Measurements from ENCODE around the gene DIDO1.
A peak's percentile ranks its signal among the peaks of the same experiment; 100 is the strongest.

DIDO1 gene

GRCh38 chr20:62971950-62972844, 45.9 kb upstream of the DIDO1 start:
- Histone ChIP-seq H2BK5ac (ENCODE audit: low read depth, low read length, poor library complexity) (no peak overlapping the region), H3K4me1 (ENCODE audit: control insufficient read depth in 1 of 2, insufficient read depth in 2 of 2, low read length in 2 of 2) (peaks cover 10 to 11% of the 10 kb centered on the region in 2 experiments), H4K12ac (ENCODE audit: low read depth, low read length) (no peak overlapping the region), H3K4me2 (ENCODE audit: low read length) (peak overlapping the region; percentile 60), H2BK12ac (ENCODE audit: low read length) (no peak overlapping the region), H3K79me1 (ENCODE audit: low read length) (no peaks in the 10 kb centered on the region), H3K9me3 (ENCODE audit: insufficient read depth, low read depth, low read length) (peaks cover 2% of the 10 kb centered on the region), H3K27ac (ENCODE audit: low read depth, low read length) (no peak overlapping the region), H3K79me2 (ENCODE audit: control insufficient read depth, insufficient read depth, low read length, poor library complexity) (no peaks in the 10 kb centered on the region), H3K27me3 (ENCODE audit: insufficient read depth, low read length) (peaks cover 27% of the 10 kb centered on the region), H3K18ac (ENCODE audit: low read length) (no peak overlapping the region), H3K36me3 (ENCODE audit: control insufficient read depth in 1 of 2, insufficient read depth in 2 of 2, low read length in 2 of 2) (no peaks in the 10 kb centered on the region), H3K4me3 (ENCODE audit: low read depth, low read length) (no peak overlapping the region), H4K8ac (ENCODE audit: low read depth, low read length) (no peak overlapping the region), H2AFZ (ENCODE audit: insufficient read depth, low read length, poor library complexity) (no peak overlapping the region), H3K4ac (ENCODE audit: low read depth, low read length) (no peak overlapping the region), H4K91ac (ENCODE audit: low read depth, low read length) (no peak overlapping the region), H3K9ac (ENCODE audit: low read length) (no peak overlapping the region), H2AK5ac (ENCODE audit: low read length) (no peak overlapping the region), H2BK120ac (ENCODE audit: insufficient read depth, low read length, poor library complexity) (no peak overlapping the region), H3K14ac (ENCODE audit: low read length) (no peak overlapping the region), H3K23ac (ENCODE audit: low read length) (no peak overlapping the region)
- peak; percentile 79 to 91 for DNase-seq
- WGBS (ENCODE audit: extremely low coverage, insufficient coverage, insufficient read length), result no CpG with 5 or more reads among the region's 38 CpGs

GRCh38 chr20:62971211-62971949, 45.1 kb upstream of the DIDO1 start:
- peaks cover 2% of the 10 kb centered on the region for H3K9me3 ChIP-seq (ENCODE audit: insufficient read depth, low read depth, low read length)
- H4K8ac ChIP-seq (ENCODE audit: low read depth, low read length), result no peak overlapping the region
- no peak overlapping the region for H3K23ac ChIP-seq (ENCODE audit: low read length)
- H3K79me1 ChIP-seq (ENCODE audit: low read length), result no peaks in the 10 kb centered on the region
- H4K12ac ChIP-seq (ENCODE audit: low read depth, low read length), result no peak overlapping the region
- H3K27ac ChIP-seq (ENCODE audit: low read depth, low read length), result no peak overlapping the region
- no peak overlapping the region for H2AK5ac ChIP-seq (ENCODE audit: low read length)
- H3K4me3 ChIP-seq (ENCODE audit: low read depth, low read length), result no peak overlapping the region
- no peak overlapping the region for H3K4ac ChIP-seq (ENCODE audit: low read depth, low read length)
- no peak overlapping the region for H3K18ac ChIP-seq (ENCODE audit: low read length)
- no peak overlapping the region for H2BK5ac ChIP-seq (ENCODE audit: low read depth, low read length, poor library complexity)
- H3K9ac ChIP-seq (ENCODE audit: low read length), result no peak overlapping the region
- H2BK12ac ChIP-seq (ENCODE audit: low read length), result no peak overlapping the region
- H3K79me2 ChIP-seq (ENCODE audit: control insufficient read depth, insufficient read depth, low read length, poor library complexity), result no peaks in the 10 kb centered on the region
- no peak overlapping the region for H4K91ac ChIP-seq (ENCODE audit: low read depth, low read length)
- peaks cover 27% of the 10 kb centered on the region for H3K27me3 ChIP-seq (ENCODE audit: insufficient read depth, low read length)
- no peak overlapping the region for H3K14ac ChIP-seq (ENCODE audit: low read length)
- peaks cover 10 to 11% of the 10 kb centered on the region in 2 experiments for H3K4me1 ChIP-seq (ENCODE audit: control insufficient read depth in 1 of 2, insufficient read depth in 2 of 2, low read length in 2 of 2)
- WGBS (ENCODE audit: extremely low coverage, insufficient coverage, insufficient read length), result 100% methylated on average over 2 of the region's 10 CpGs
- H2BK120ac ChIP-seq (ENCODE audit: insufficient read depth, low read length, poor library complexity), result no peak overlapping the region
- no peak overlapping the region for H3K4me2 ChIP-seq (ENCODE audit: low read length)
- DNase-seq, result no peak
- H3K36me3 ChIP-seq (ENCODE audit: control insufficient read depth in 1 of 2, insufficient read depth in 2 of 2, low read length in 2 of 2), result no peaks in the 10 kb centered on the region
- H2AFZ ChIP-seq (ENCODE audit: insufficient read depth, low read length, poor library complexity), result no peak overlapping the region

GRCh38 chr20:62970307-62971210, 44.3 kb upstream of the DIDO1 start:
- no peak overlapping the region for H4K8ac ChIP-seq (ENCODE audit: low read depth, low read length)
- no CpG with 5 or more reads among the region's 33 CpGs for WGBS (ENCODE audit: extremely low coverage, insufficient coverage, insufficient read length)
- H3K9me3 ChIP-seq (ENCODE audit: insufficient read depth, low read depth, low read length), result peaks cover 2% of the 10 kb centered on the region
- H2BK12ac ChIP-seq (ENCODE audit: low read length), result no peak overlapping the region
- H3K14ac ChIP-seq (ENCODE audit: low read length), result no peak overlapping the region
- no peak overlapping the region for H4K91ac ChIP-seq (ENCODE audit: low read depth, low read length)
- H3K9ac ChIP-seq (ENCODE audit: low read length), result no peak overlapping the region
- no peak overlapping the region for H2BK120ac ChIP-seq (ENCODE audit: insufficient read depth, low read length, poor library complexity)
- H3K79me2 ChIP-seq (ENCODE audit: control insufficient read depth, insufficient read depth, low read length, poor library complexity), result no peaks in the 10 kb centered on the region
- no peak overlapping the region for H2AK5ac ChIP-seq (ENCODE audit: low read length)
- H3K4ac ChIP-seq (ENCODE audit: low read depth, low read length), result no peak overlapping the region
- H3K27me3 ChIP-seq (ENCODE audit: insufficient read depth, low read length), result peaks cover 27% of the 10 kb centered on the region
- no peak overlapping the region for H2BK5ac ChIP-seq (ENCODE audit: low read depth, low read length, poor library complexity)
- no peak overlapping the region for H3K23ac ChIP-seq (ENCODE audit: low read length)
- no peak overlapping the region for H3K4me2 ChIP-seq (ENCODE audit: low read length)
- no peak overlapping the region for H3K18ac ChIP-seq (ENCODE audit: low read length)
- peak; percentile 74 to 87 for DNase-seq
- H3K27ac ChIP-seq (ENCODE audit: low read depth, low read length), result no peak overlapping the region
- peaks cover 10 to 11% of the 10 kb centered on the region in 2 experiments for H3K4me1 ChIP-seq (ENCODE audit: control insufficient read depth in 1 of 2, insufficient read depth in 2 of 2, low read length in 2 of 2)
- no peaks in the 10 kb centered on the region for H3K79me1 ChIP-seq (ENCODE audit: low read length)
- H2AFZ ChIP-seq (ENCODE audit: insufficient read depth, low read length, poor library complexity), result no peak overlapping the region
- no peak overlapping the region for H3K4me3 ChIP-seq (ENCODE audit: low read depth, low read length)
- no peaks in the 10 kb centered on the region for H3K36me3 ChIP-seq (ENCODE audit: control insufficient read depth in 1 of 2, insufficient read depth in 2 of 2, low read length in 2 of 2)
- no peak overlapping the region for H4K12ac ChIP-seq (ENCODE audit: low read depth, low read length)

GRCh38 chr20:62969939-62970306, 43.6 kb upstream of the DIDO1 start:
- Histone ChIP-seq H3K27ac (ENCODE audit: low read depth, low read length) (no peak overlapping the region), H3K4me2 (ENCODE audit: low read length) (no peak overlapping the region), H3K4me3 (ENCODE audit: low read depth, low read length) (no peak overlapping the region), H3K79me2 (ENCODE audit: control insufficient read depth, insufficient read depth, low read length, poor library complexity) (no peaks in the 10 kb centered on the region), H2AFZ (ENCODE audit: insufficient read depth, low read length, poor library complexity) (no peak overlapping the region), H4K91ac (ENCODE audit: low read depth, low read length) (no peak overlapping the region), H3K23ac (ENCODE audit: low read length) (no peak overlapping the region), H3K79me1 (ENCODE audit: low read length) (no peaks in the 10 kb centered on the region), H2BK5ac (ENCODE audit: low read depth, low read length, poor library complexity) (no peak overlapping the region), H2BK120ac (ENCODE audit: insufficient read depth, low read length, poor library complexity) (no peak overlapping the region), H3K9ac (ENCODE audit: low read length) (no peak overlapping the region), H3K18ac (ENCODE audit: low read length) (no peak overlapping the region), H4K8ac (ENCODE audit: low read depth, low read length) (no peak overlapping the region), H3K4me1 (ENCODE audit: control insufficient read depth in 1 of 2, insufficient read depth in 2 of 2, low read length in 2 of 2) (peaks cover 10 to 11% of the 10 kb centered on the region in 2 experiments), H3K4ac (ENCODE audit: low read depth, low read length) (no peak overlapping the region), H2BK12ac (ENCODE audit: low read length) (no peak overlapping the region), H2AK5ac (ENCODE audit: low read length) (no peak overlapping the region), H3K9me3 (ENCODE audit: insufficient read depth, low read depth, low read length) (peaks cover under 1% of the 10 kb centered on the region), H4K12ac (ENCODE audit: low read depth, low read length) (no peak overlapping the region), H3K14ac (ENCODE audit: low read length) (no peak overlapping the region), H3K36me3 (ENCODE audit: control insufficient read depth in 1 of 2, insufficient read depth in 2 of 2, low read length in 2 of 2) (no peaks in the 10 kb centered on the region), H3K27me3 (ENCODE audit: insufficient read depth, low read length) (peaks cover 22% of the 10 kb centered on the region)
- no peak for DNase-seq
- no CpG with 5 or more reads among the region's 8 CpGs for WGBS (ENCODE audit: extremely low coverage, insufficient coverage, insufficient read length)
